Keratinocyte (primary cell): ENCODE measurements around the gene ARPC1A. TPM values are rescaled to one million over a fixed set of nuclear protein-coding genes. Genes with fewer than 3 reads are reported as not detected.

Source experiments
- DNase-seq: peaks from one replicate; pipeline ENCODE4 v3.0.0-alpha.2; 2011; ENCODE audit warnings: low read depth, missing footprints, low spot score
- FAIRE-seq: peaks from 2 replicates; lab custom pipeline; 2011; peaks lifted over from hg19 to GRCh38; lab: Jason Lieb, UNC
- H2AFZ ChIP-seq: 2 replicates; pipeline ENCODE4 v1.6.0; 2012; ENCODE audit warnings: low read length, control low read depth, inconsistent platforms; ENCODE audit not compliant: control insufficient read depth
- H3K27ac ChIP-seq: 2 replicates; pipeline ENCODE4 v1.5.1; 2011; ENCODE audit warnings: low read length; ENCODE audit not compliant: control insufficient read depth, insufficient read depth
- H3K27me3 ChIP-seq: 3 replicates; pipeline ENCODE4 v1.6.0; 2011; ENCODE audit warnings: low read length; ENCODE audit not compliant: control insufficient read depth, insufficient read depth; ENCODE audit errors: extremely low read depth
- H3K36me3 ChIP-seq, 2 experiments: 2 replicates in 1 of 2; 3 replicates in 1 of 2; pipeline ENCODE4 v1.5.1; 2011; ENCODE audit warnings: low read length in 2 of 2, mild to moderate bottlenecking in 1 of 2; ENCODE audit not compliant: control insufficient read depth in 2 of 2, insufficient read depth in 2 of 2; ENCODE audit errors: extremely low read depth in 1 of 2
- H3K4me1 ChIP-seq: 3 replicates; pipeline ENCODE4 v1.5.1; 2011; ENCODE audit warnings: low read length; ENCODE audit not compliant: control insufficient read depth, insufficient read depth; ENCODE audit errors: extremely low read depth
- H3K4me2 ChIP-seq: 3 replicates; pipeline ENCODE4 v1.6.0; 2011; ENCODE audit warnings: low read depth, low read length; ENCODE audit not compliant: control insufficient read depth, insufficient read depth; ENCODE audit errors: extremely low read depth
- H3K4me3 ChIP-seq, 3 experiments: fragments of 200-600 bp in 1 of 3; sonication (generic) in 1 of 3; 2 replicates in 2 of 3; 3 replicates in 1 of 3; pipeline ENCODE4 v1.5.1; 2011 to 2016; ENCODE audit warnings: low read length in 3 of 3, mild to moderate bottlenecking in 3 of 3, control low read depth in 2 of 3, inconsistent platforms in 1 of 3, low read depth in 1 of 3, mixed read lengths in 1 of 3, mixed run types in 1 of 3, moderate library complexity in 1 of 3; ENCODE audit not compliant: control insufficient read depth in 2 of 3, insufficient read depth in 2 of 3; ENCODE audit errors: extremely low read depth in 1 of 3
- H3K79me2 ChIP-seq: 2 replicates; pipeline ENCODE4 v1.6.0; 2012; ENCODE audit warnings: low read length; ENCODE audit not compliant: control insufficient read depth, insufficient read depth
- H3K9ac ChIP-seq: 3 replicates; pipeline ENCODE4 v1.6.0; 2011; ENCODE audit warnings: low read length; ENCODE audit not compliant: control insufficient read depth, insufficient read depth; ENCODE audit errors: extremely low read depth
- H3K9me1 ChIP-seq: 3 replicates; pipeline ENCODE4 v1.6.0; 2011; ENCODE audit warnings: low read length; ENCODE audit not compliant: control insufficient read depth, insufficient read depth; ENCODE audit errors: extremely low read depth
- H3K9me3 ChIP-seq: 2 replicates; pipeline ENCODE4 v1.5.1; 2012; ENCODE audit warnings: low read depth, low read length; ENCODE audit not compliant: control insufficient read depth
- H4K20me1 ChIP-seq: 3 replicates; pipeline ENCODE4 v1.6.0; 2011; ENCODE audit warnings: low read length; ENCODE audit not compliant: control insufficient read depth, insufficient read depth; ENCODE audit errors: extremely low read depth
- EZH2 ChIP-seq: IDR thresholded peaks from one replicate; pipeline ENCODE4 v1.6.1; 2012; ENCODE audit warnings: inconsistent platforms, mild to moderate bottlenecking, low read length, moderate library complexity
- dilution Hi-C: fragments of 300-500 bp; cut with MboI; formaldehyde crosslinking; loops from one replicate; pipeline ENCODE4 v1.7.0; 2020; ENCODE audit warnings: low sequenced_read_pairs; ENCODE audit not compliant: extremely low pct_ligation_motif_present
- polyA plus RNA-seq, 5 experiments: library from polyadenylated mRNA; depleted of rRNA in 3 of 5; stranded (reverse) in 3 of 5; stranded (forward) in 1 of 5; unstranded in 1 of 5; fragments of >200 nt; gene quantifications; 1 replicate in 1 of 5; 2 replicates in 3 of 5; 3 replicates in 1 of 5; pipeline versions ENCODE4 v1.2.1 to v1.2.3, GENCODE V29; 2011 to 2012; ENCODE audit warnings: missing spikeins in 2 of 5, low read depth in 1 of 5, low replicate concordance in 1 of 5
- TF ChIP-seq, protein P1 (sequence below), 3 experiments: IDR thresholded peaks in 1 of 3; conservative IDR thresholded peaks in 1 of 3; optimal IDR thresholded peaks in 1 of 3; 2 replicates in 2 of 3; 3 replicates in 1 of 3; pipeline versions ENCODE3 to v1.5.1; 2011; ENCODE audit warnings: low read length in 3 of 3, mild to moderate bottlenecking in 3 of 3, moderate library complexity in 2 of 3, control low read depth in 1 of 3, inconsistent platforms in 1 of 3; ENCODE audit not compliant: insufficient read depth in 2 of 3; ENCODE audit errors: extremely low read depth in 1 of 3

Gene ARPC1A
- polyA plus RNA-seq, 1 donor (not counting 4 experiments of a cell fraction or from before 2014, with no cell fraction given), result 133 TPM

DNA sequence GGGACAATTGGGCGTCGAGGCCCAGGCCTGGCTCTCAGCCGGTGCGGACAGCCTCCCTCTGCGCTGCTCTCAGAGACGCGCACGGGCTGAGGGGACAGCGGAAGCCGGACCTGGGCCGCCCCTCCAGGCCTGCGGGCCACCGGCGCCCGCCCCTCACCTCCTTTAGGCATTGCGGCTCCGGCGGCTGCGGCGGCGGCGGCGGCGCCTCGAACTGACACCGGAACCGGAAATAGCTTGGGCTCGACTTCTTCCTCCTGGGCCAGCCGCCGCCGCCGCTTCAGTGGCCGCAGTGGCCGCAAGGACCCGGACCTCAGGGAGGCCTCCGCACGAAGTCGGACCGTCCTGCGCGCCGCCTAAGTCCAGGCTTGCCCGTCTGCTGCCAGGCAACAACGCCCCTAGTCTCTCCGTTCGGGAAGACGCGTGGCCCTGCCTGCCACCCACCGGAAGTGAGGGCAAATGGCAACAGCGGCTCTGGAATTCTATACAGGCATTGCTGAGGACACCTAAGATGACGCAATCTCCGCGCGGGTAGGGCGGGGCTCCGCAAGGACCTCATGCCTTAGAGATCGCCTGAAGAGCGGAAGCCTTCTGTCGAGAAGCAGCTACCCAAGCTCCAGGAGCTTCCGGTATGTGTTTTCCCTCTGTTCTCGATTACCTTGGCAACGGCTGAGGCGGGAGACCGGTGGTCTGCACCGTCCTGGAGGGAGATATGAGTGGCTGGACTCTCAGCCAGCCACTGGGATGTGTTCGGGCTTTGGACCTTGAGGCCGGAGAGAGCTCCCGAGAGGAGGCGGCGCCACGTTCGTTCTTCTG is 82.9 kb downstream of the ARPC1A start, which contains the start of the genes BUD31 and PDAP1:
BUD31 (plus strand) TSS at position 591 of the 813 bp plus-strand sequence. CDS start 2,124 bp downstream, outside the sequence.
PDAP1 (minus strand) TSS at position 219 of the 813 bp plus-strand sequence; CDS start at position 170, 49 bp downstream.
- H3K27ac ChIP-seq, result peak within 1 kb of the TSS; percentile 98
- dilution Hi-C loops, result no loop called here
- peaks cover 28% of the 10 kb centered on the region for H3K4me1 ChIP-seq
- peaks cover 3% of the 10 kb centered on the region for H3K9me1 ChIP-seq
- peaks cover 86% of the 10 kb centered on the region for H3K79me2 ChIP-seq
- H2AFZ ChIP-seq, result peak within 1 kb of the TSS; percentile 97
- H3K27me3 ChIP-seq, result no peaks in the 10 kb centered on the region
- peaks cover 18 to 44% of the 10 kb centered on the region in 2 experiments for H3K36me3 ChIP-seq
- H4K20me1 ChIP-seq, result peaks cover 22% of the 10 kb centered on the region
- FAIRE-seq, result no peak
- peak; percentile 88 for DNase-seq
- no peaks in the 10 kb centered on the region for H3K9me3 ChIP-seq
- H3K9ac ChIP-seq, result peak within 1 kb of the TSS; percentile 96
- H3K4me3 ChIP-seq, result peak within 1 kb of the TSS; percentile 73 to 100 (median 100)
- TF ChIP-seq, protein P1, sequence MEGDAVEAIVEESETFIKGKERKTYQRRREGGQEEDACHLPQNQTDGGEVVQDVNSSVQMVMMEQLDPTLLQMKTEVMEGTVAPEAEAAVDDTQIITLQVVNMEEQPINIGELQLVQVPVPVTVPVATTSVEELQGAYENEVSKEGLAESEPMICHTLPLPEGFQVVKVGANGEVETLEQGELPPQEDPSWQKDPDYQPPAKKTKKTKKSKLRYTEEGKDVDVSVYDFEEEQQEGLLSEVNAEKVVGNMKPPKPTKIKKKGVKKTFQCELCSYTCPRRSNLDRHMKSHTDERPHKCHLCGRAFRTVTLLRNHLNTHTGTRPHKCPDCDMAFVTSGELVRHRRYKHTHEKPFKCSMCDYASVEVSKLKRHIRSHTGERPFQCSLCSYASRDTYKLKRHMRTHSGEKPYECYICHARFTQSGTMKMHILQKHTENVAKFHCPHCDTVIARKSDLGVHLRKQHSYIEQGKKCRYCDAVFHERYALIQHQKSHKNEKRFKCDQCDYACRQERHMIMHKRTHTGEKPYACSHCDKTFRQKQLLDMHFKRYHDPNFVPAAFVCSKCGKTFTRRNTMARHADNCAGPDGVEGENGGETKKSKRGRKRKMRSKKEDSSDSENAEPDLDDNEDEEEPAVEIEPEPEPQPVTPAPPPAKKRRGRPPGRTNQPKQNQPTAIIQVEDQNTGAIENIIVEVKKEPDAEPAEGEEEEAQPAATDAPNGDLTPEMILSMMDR (optimal IDR thresholded peaks at IDR 0.05 in 1 of 3, IDR thresholded peaks at IDR 0.05 in 1 of 3, conservative IDR thresholded peaks at IDR 0.05 in 1 of 3; ENCODE audit: extremely low read depth in 1 of 3, insufficient read depth in 2 of 3, low read length in 3 of 3), result peak in 1 of 3 experiments; percentile 7
- no peak for TF ChIP-seq EZH2
- H3K4me2 ChIP-seq, result peak within 1 kb of the TSS; percentile 98

DNA sequence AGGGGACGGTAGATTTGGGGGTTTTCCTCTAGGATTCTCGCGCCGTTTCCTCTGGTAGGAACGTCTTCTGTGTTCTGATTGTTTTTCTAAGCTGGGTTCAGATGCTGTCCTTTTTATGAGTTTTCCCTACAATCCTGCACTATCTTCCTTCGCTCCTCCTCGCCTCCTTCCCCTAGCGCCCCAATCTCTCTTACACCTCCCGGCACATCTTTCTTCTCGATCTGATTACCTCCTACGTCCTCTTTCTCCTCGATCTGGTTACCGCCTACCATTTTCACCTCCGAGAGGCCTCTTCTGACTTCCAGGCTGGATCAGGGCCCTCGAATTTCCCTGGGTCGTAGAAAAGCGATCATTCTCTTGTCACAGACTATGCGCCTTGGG is 83.5 kb downstream of the ARPC1A start:
- Histone ChIP-seq H3K9me1 (peaks cover 3% of the 10 kb centered on the region), H4K20me1 (peaks cover 16% of the 10 kb centered on the region), H2AFZ (peak overlapping the region; percentile 97), H3K4me1 (peaks cover 28% of the 10 kb centered on the region), H3K79me2 (peaks cover 80% of the 10 kb centered on the region), H3K36me3 (peaks cover 15 to 38% of the 10 kb centered on the region in 2 experiments), H3K4me3 (peak overlapping the region; percentile 73 to 100 (median 100)), H3K9me3 (no peaks in the 10 kb centered on the region), H3K27me3 (no peaks in the 10 kb centered on the region), H3K9ac (peak overlapping the region; percentile 96), H3K27ac (peak overlapping the region; percentile 98), H3K4me2 (peak overlapping the region; percentile 98)
- dilution Hi-C loops, result no loop called here
- TF ChIP-seq EZH2, result no peak
- TF ChIP-seq, protein P1 (optimal IDR thresholded peaks at IDR 0.05 in 1 of 3, IDR thresholded peaks at IDR 0.05 in 1 of 3, conservative IDR thresholded peaks at IDR 0.05 in 1 of 3; ENCODE audit: extremely low read depth in 1 of 3, insufficient read depth in 2 of 3, low read length in 3 of 3), result no peak
- DNase-seq (no peak), FAIRE-seq (no peak)
